GM19455 (cell line): ENCODE data around the gene CTDSPL.

ENCODE experiments used
- ATAC-seq: cut with Tn5 transposase; IDR thresholded peaks from one replicate; pipeline ENCODE4 v1.9.1; 2021; ENCODE audit not compliant: unreplicated experiment

The CTDSPL gene

GRCh38 chr3:37888421-37888820 lies 26.7 kb downstream of the CTDSPL start:
- no peak for ATAC-seq

GRCh38 chr3:37890522-37890921 lies 28.8 kb downstream of the CTDSPL start:
- ATAC-seq: no peak

GRCh38 chr3:37891227-37891626 lies 29.5 kb downstream of the CTDSPL start:
- no peak for ATAC-seq

GRCh38 chr3:37892927-37893600 lies 31.4 kb downstream of the CTDSPL start:
- no peak for ATAC-seq

- ATAC-seq: no peak
Measured at GRCh38 chr3:37896827-37897226, 35.1 kb downstream of the CTDSPL start.

GRCh38 chr3:37897763-37898162 lies 36.1 kb downstream of the CTDSPL start:
- no peak for ATAC-seq

GRCh38 chr3:37898424-37898823 lies 36.7 kb downstream of the CTDSPL start:
- ATAC-seq: no peak

GRCh38 chr3:37899101-37899707 lies 37.5 kb downstream of the CTDSPL start:
- ATAC-seq: no peak

GRCh38 chr3:37899711-37900306 lies 38.1 kb downstream of the CTDSPL start:
- ATAC-seq: no peak

- ATAC-seq: no peak
Measured at GRCh38 chr3:37901721-37902120, 40.0 kb downstream of the CTDSPL start.

GRCh38 chr3:37902674-37903073 lies 41.0 kb downstream of the CTDSPL start:
- ATAC-seq: no peak

GRCh38 chr3:37903320-37903719 lies 41.6 kb downstream of the CTDSPL start:
- ATAC-seq: no peak

- no peak for ATAC-seq
Measured at GRCh38 chr3:37903734-37904133, 42.1 kb downstream of the CTDSPL start.

- ATAC-seq: no peak
Measured at GRCh38 chr3:37904601-37905000, 42.9 kb downstream of the CTDSPL start.

GRCh38 chr3:37905346-37905745 lies 43.7 kb downstream of the CTDSPL start:
- no peak for ATAC-seq

GRCh38 chr3:37905987-37906674 lies 44.5 kb downstream of the CTDSPL start:
- ATAC-seq: no peak

GRCh38 chr3:37906734-37907282 lies 45.1 kb downstream of the CTDSPL start:
- no peak for ATAC-seq

- no peak for ATAC-seq
Measured at GRCh38 chr3:37907371-37907770, 45.7 kb downstream of the CTDSPL start.

GRCh38 chr3:37907906-37908305 lies 46.2 kb downstream of the CTDSPL start:
- ATAC-seq: peak; percentile 95

GRCh38 chr3:37909067-37909911 lies 47.6 kb downstream of the CTDSPL start:
- no peak for ATAC-seq
